ENCODE data around the gene GABBR2. TPM values are rescaled to one million over a fixed set of nuclear protein-coding genes. Genes with fewer than 3 reads are reported as not detected.

Gene GABBR2
- total RNA-seq, 1 donor from 2014 or later, result not detected

DNA sequence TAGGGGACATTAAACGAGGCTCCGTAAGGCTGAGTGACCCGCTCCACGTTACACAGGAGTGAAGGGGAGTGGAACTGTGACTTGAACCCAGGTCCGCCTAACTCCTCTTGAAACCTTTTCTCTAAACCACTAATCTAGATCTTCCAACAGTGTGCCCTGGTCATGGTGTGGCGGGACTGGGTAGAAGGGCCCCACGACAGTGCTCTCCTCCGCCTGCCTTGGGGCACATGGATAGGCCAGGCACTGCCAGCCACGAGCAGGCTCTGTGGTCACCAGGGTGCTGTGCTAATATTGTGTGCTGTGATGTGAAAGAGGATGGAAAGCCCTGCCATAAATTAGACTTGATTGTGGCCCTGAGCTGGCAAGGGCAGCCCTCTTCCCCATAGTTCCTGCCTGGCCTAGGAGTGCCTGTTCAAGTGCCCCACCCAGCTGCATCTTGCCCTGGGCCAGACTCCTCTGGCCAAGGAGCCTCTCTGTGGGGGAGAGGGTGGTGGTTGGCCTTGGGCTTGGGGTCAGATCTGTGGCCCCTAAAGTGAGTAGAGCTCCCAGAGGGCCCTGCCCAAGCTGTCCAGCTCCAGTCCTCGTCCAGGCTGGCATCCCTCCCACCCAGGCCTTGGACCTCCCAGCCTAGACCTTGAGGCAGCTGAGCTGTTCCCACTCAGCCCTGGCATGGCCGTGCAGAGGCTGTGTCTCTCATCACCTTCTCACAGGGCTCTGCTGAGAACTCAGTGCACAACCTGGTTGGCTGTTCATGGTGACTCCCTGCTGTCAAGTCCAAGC, 385.5 kb downstream of the GABBR2 start:
- no peak for DNase-seq (ENCODE audit: low read depth)

DNA sequence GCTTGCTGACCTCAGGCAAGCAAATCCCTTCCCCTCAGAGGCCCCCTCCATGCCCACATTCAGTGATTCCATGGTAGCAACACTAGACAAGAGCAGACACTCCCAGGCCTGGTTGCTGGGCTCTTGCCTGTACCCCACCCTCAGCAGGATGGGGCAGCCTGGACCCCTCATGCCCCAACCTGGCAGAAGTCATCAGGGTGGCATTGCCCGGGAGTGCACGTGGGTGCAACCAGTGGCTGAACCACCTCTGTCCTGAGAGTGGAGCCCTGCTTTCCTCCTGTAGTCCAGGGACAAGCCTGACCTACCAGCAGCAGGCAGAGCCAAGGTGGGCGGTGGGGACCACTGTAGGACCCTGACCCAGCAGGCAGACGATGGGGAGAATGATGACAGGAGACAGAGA, 387.5 kb downstream of the GABBR2 start:
- no peak for DNase-seq (ENCODE audit: low read depth)

DNA sequence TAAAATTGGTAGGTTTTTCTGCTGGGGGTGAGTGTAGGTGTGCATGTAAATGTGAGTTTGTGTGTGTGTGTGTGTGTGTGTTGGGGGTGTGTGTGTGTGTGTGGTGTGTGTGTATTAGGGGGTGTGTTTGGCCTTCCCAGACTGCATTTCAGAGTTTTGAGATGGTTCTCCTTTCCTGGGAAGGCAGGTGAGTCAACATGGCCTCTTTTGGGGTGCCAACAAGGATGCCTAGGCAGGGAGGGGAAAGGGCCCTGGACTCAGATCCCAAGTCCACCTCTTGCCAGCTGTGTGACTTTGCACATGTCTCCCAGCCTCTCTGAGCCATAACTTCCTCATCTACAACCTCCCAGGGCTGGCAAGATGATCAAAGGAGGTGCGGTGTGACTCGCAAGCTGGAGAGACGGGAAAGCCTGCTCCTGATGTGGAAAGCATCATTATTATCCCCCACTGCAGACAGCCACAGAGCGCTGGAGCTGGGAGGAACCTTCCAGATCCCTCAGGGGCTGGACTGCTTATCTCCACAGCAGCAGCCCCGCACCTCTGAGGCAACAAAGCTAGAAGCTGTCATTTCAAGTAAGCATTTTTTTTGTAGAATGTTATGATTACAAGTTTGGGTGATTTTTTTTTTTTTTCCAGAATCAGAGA, 389.8 kb downstream of the GABBR2 start:
- DNase-seq (ENCODE audit: low read depth), result peak; percentile 38

DNA sequence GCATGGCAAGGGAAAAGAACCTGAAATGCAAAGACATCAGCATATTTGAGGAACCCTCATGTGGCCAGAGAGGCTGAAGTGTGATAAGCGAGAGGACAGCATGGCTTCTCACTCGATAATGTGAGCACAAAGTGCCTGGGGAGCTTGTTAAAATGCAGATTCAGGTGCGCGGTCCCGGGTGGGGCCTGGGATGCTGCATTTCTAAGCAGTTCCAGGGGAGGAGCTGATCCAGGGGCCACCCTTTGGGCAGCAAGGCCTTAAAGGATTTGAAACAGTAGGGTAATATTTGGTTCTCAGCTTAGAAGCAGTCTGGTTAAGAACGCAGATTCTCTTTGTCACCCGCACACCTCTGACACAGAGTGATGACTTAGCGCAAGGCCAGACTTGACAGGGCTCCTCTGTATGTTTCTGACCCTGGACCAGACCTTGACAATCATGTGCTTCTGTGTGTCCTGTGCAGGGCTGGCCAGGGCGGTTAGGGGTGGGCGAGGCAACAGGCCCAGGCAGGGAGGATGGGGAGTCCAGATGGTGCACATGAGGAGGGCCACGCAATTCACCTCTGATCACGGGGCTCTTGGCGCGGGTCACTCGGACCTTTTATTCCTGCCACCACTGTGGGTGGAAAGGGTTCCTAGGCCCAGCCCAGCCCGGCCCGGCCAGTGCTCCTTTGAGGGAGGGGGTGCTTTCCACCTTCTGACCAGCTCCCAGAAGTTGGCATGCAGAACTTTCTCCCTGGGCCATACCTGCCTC, 390.5 kb downstream of the GABBR2 start:
- no peak for DNase-seq (ENCODE audit: low read depth)

DNA sequence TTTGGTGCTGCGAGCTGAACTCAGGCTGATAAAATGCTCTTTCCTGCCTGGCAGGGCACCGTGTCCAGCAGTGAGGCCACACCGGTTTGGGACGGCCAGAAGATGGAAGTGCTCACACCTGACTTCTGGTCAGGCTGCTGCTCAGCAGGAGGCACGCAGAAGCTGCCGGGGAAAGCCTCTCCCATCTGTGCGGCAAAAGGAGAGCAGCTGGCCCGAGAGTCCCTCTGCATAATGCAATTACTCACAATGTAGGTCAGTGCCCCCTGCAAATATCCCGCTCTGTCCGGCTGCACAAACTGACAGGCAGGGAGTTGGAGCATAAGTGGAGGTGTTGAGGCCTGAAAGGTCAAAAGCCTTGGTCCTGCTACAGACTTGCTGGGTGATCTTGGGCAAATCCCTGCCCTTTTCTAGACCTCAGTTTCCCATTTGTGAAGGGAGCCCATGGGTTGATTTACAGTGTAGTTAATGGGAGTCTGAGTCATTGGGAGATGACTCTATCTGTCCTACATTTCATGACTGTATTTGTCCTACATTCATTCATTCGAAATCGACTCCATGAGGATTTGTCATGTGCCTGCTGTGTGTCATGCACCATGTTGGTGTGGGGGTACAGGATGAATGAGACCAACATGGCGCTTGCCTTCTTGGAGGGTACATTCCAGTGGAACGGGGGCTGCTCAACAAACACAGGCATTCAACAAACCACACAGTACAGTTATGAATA, 391.4 kb downstream of the GABBR2 start:
- peak; percentile 57 for DNase-seq (ENCODE audit: low read depth)

DNA sequence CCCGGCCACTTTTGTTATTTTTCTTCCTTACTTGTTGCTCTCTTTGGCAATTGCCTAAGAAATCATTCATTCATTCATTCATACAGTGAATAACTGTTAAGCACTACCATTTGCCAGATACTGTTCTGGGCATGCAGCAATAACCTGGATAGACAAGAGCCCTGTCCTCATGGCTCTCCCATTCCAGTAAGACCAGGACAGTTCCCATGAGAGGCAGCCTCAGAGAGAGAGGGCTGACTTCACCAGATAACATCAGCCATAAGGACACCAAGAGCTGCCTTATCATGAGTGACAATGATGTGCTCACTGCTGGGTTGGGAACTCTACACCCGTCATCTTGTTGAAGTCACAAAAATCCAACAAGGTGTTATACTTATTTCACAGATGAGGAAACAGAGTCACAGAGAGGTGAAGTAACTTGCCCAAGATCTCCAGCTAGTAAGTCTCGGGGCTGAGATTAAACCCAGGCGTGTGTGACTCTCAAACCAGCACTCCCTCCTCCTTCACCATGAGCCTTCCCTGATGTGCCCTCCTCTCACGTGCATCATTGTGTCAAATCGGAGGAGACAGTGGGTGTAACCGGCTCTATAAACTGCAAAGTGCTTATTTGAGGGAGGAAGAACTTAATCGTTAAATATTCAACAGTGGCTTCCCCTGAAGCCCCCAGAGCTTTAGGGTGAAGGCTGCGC, 392.1 kb downstream of the GABBR2 start:
- DNase-seq (ENCODE audit: low read depth), result no peak

DNA sequence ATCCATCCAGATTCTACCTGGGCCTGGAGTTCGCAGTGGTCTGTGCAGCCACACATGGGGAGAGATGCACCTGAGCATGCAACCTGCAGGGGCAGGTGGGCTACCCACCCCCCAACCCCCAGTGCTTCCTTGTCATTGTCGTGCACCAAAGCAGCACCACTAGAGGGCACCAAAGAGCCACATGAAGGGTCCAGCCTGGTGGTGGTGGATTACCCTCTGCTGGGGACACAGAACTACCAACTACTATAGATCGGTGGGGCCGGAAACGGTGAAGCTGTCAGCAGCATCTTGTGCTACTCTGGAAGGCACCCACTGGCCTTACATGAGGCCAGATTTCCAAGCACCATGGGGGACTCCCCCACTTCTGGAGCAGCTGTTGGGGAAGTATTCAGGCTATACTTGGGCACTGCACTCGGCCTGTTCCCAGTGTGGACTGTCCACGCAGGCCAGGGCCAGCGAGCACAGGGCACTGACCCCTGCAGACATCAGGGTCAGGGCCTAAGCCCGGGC, 393.1 kb downstream of the GABBR2 start:
- DNase-seq (ENCODE audit: low read depth), result peak; percentile 67

DNA sequence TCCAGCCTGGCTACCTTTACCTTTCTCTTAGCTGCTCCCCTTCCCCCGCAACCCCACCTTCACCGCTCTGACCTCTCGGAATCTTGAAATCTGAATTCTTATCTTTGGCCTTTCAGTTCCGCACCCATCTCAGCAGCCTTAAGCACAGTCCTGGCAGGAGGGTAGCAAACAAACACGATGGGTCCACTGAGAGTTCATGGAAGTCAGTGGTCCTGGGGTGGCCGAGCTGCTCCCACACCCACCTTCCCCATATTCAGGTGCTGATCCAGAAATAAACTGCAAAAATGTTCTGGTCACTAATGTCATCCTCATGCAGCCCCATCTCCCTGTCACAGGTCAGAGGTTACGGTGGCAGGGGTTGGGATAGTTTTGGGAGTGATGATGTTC, 393.7 kb downstream of the GABBR2 start:
- DNase-seq (ENCODE audit: low read depth), result no peak

DNA sequence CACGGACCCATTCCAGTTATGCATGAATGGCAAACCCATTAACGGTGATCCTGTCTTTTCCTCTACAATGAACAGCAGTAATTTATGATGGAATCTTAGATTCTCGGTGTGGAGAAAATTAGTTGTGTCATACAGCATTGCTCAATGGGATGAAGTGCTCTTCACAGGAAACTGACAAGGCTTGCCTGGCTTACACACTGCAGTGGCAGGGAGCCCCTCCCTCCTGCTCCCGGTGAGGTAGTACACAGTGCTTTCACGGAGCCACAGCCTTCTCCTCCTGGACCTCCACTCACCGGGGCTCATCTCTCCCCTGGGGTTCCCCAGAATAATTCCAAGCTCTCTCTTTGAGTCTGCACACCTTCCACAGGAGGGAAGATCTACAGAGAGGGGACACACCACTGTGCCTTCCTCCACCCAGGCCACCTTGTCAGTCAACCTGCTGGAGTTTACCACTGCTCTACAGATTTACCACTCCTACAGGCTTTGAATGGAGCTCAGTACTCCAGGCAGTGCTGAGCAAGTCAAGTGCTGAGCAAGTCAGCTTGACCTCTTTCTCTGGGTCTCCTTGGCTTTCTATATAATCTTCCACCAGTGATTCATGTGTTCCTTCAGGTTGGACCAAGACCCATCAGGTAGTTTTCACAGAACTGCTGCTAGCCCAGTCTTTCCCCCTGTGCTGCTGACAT, 394.2 kb downstream of the GABBR2 start:
- peak; percentile 96 for DNase-seq (ENCODE audit: low read depth)

DNA sequence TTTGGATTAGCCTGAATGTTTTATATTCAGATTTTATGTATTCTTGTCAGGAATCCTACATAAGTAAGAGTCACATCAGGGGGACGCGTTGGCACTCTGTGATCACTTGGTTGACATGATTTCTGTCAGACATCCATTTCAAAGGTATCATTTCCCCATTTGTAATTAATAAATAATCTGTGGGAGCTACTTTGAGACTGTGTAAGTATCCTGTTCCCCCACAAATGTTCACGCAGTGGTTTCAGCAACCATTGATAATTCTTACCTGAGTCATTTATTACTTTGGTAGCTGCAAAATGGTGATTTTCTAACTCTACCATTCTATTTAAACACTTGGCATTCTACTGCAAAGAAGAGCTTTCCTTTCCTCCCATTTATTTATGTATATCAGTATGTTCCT, 396.4 kb downstream of the GABBR2 start:
- DNase-seq (ENCODE audit: low read depth), result no peak

DNA sequence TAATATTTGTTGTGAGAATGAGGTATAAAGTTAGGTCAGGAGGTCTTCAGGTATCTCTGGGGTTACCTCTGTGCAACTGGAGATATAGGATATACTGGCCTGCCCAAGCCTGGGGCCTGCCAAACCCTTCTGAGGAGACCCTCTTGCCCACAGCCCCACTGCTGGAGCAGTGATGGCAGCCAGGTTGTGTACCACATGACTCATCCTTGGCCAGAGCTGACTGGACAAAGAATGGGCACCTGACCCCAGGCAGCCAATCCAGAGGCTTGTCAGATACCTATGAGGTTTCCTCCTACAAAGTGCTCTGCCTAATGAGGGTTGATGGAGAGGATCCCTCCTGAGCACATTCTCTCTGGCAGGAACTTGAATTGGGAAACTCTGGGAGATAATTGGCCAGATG, 397.2 kb downstream of the GABBR2 start:
- no peak for DNase-seq (ENCODE audit: low read depth)

DNA sequence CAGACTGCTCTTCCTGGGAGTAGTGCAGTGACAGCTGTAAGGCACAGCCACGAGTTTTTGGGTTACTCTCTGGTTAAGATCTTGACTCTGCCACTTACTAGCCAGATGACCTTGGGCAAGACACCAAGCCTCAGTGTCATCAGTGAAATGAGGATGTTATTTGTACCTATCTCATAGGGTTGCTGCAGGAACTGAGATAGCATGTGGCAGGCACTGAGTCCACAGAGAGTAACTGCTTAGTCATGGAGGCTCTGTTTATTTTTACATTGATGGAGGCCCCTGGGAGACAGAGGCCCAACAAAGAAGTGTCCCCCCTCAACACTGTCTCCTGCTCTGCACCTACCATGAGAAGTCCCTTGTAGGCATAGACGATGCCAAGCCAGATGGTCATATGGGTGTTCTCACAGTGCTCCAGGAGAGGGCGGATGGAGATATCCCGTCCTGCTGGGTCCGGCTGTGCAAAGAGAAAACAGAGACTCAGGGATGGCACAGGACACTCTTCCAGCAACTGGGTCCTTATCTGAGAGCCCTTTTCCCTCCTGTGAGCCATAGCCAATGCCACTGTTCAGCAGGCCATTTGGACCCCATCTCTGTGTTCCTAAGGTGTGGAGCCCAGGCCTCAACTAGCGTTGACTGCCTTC, 397.9 kb downstream of the GABBR2 start:
- DNase-seq (ENCODE audit: low read depth), result no peak

DNA sequence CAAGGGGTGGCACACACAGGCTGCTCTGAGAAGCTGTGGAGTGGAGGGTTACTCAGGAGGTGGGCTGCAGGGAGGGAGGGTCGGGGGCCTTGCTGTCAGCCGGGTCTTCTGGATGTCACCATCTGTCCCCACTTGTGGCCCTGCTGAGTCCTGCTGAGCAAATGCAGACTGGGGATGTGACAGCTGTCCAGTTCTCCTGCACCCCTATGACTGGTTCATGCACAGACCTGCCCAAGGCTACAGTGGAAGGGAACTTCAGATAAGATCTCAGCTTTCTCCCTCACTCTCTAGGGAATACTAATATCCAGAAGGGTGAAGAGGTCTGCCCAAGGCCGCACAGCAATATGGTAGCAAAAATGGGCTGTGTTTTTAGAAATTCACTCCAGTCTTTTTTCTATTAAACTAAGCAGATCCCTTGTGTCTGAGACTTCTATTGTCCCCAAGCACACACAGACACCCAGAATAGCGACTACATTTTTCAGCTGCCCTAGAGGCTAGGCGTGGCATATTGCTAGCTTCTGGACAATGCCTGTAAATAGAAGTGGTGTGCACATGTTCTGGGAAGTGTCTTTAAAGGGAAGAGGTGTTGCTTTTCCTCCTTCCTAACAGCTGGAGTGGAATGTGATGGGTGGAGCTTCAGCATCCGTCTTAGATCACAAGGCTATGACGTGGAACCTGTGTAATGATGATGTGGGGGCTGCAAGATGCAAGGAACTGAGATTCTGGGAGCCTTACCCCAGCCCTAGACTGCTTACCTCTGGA, 402.2 kb downstream of the GABBR2 start:
- DNase-seq (ENCODE audit: low read depth), result no peak

DNA sequence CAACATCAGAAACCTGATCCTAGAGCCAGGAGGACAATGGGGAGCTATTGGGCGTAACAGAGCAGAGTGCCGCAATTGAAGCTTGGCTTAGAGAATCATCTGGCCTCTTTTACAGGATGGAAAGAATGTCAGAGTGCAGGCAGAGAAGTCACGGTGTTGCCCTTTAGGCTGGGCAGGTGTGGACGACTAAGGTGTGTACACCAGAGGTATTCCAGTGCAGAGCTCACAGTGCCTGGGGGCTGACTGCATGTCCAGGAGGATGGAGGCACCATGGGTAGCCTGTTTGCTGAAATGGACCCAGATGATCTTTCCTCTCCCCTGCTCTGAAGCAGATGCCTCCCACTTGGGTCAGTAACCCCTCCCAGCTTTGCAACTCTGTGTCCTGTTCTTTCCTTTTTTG, 404.4 kb downstream of the GABBR2 start:
- no peak for DNase-seq (ENCODE audit: low read depth)

DNA sequence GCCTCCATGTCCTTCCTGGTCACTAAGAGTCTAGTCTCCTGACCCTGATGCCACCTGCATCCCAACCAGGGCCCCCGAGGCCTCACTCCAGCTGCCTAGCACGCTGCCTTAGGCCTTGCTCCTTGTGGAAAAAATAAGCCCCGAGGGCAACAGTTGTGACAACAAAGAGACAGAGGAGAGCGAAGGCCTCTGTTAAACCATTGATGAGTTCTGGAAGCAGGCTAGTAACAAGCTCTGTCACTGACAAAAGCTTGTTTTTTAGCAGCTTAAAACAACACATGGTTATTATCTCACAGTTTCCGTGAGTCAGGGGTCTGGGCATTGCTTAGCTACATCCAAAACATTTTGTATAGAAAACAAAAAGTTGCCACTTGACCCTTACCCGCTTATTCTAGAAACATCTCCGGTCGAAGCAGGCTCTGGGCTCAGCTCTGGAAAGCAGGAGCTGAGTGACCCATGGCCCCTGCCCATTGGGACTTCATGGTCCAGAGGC, 405.1 kb downstream of the GABBR2 start:
- DNase-seq (ENCODE audit: low read depth), result no peak

DNA sequence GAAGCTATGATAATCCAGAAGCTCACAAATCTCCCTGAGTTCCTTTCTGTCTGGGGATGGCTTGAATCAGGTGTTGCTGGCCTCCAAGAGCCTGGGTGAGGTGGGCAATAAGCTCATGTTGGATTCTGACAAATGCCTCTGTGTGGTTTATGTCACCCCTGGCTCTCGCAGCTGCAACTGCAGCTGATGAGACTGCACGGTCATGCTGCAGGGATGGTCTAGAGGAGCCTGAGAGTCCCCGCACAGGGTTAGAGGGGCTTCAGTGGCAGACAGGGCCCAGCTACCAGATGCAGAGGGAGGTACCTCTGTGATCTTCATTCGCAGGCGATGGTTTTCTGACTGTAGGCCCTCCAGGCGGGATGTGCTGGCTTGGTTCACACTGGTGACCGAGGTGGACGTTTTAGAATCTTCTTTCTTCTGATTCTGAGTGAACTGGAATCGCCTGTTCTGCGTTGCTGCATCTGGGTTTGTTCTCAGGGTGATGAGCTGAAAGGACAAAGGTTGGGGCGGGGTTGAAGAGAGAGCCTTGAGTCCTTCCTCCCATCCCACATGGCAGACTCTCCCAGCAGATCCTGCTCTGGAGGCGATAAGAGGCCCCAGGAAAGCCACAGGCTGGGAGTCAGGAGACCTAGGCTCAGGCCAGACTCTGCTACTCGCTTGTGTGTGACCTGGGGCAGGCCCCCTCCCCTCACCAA, 405.6 kb downstream of the GABBR2 start:
- no peak for DNase-seq (ENCODE audit: low read depth)

DNA sequence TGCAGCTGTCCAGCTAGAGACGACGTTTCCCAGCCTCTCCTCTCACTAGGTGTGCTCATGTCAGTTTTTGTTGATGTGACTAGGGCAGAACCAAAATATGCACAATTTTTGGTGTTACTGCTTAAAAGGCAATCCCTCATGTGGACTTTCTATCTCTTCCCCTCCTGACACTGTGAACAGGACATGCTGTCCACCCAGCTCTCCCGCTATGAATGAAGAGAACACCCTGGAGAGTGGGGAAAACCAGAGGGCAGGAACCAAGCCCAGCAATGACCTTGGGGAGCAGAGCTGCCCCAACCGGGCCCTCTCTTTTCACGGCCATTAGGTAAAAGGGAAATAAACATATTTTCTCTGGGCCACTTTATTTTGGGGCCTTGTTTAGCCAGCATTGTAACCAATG, 406.6 kb downstream of the GABBR2 start:
- DNase-seq (ENCODE audit: low read depth), result no peak

DNA sequence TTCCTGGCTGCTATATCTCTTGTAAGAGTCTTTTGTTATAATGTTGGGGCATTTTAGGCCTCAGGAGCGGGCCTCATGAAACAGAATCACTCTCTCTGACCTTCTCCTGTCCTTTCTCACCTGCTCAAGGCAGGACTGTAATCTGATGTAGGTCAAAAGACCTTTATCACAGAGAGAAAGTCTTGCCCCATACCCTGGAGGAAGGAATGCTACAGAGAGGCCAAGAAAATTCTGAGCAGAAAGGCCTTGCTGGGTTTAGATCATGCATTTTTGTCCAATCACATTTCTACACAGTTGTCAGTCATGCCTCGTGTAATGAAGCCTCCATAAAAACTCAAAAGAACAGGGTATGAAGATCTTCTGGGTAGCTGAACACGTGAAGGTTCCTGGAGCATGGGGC, 408.1 kb downstream of the GABBR2 start:
- no peak for DNase-seq (ENCODE audit: low read depth)

DNA sequence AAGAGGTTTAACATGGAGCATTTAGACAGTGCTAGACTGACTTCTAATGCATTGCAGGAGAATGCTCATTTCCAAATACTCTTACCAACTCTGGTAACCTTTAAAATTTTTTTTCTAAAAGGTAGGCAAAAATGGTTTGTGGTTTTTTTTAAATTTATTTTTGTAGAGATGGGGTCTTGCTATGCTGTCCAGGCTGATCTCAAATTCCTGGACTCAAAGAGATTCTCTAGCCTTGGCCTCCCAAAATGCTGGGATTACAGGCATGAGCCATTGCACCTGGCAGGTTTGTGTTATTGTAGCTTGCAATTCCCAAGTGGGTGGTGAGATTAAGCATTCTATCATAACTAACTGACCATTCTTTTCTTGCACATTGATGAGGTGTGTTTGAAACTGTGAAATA, 410.3 kb downstream of the GABBR2 start:
- no peak for DNase-seq (ENCODE audit: low read depth)

Data from renal cortical epithelial cell (primary cell).